Measurements from ENCODE around the gene ELF1. TPM values are rescaled to one million over a fixed set of nuclear protein-coding genes. Genes with fewer than 3 reads are reported as not detected.
"Not testable (repeated sequence)": the region's sequence is repeated elsewhere in the genome, so short reads cannot be mapped to it uniquely, and the experiment has no call there.

The ELF1 gene
- total RNA-seq, 4 donors from 2014 or later: 61.9 to 84.5 (median 71.5) TPM

GRCh38 chr13:40895227-40896184, 123.6 kb downstream of the ELF1 start:
- Histone ChIP-seq H3K4me1 (no peaks in the 10 kb centered on the region), H3K9me3 (no peaks in the 10 kb centered on the region), H3K36me3 (no peaks in the 10 kb centered on the region), H3K27ac (no peak overlapping the region), H3K27me3 (no peaks in the 10 kb centered on the region), H3K4me3 (no peak overlapping the region)
- no peak for DNase-seq
- intact Hi-C loops (cut with DNase I): no loop called here
- TF ChIP-seq POLR2A (IDR thresholded peaks at IDR 0.05): no peak
- TF ChIP-seq, protein P1, sequence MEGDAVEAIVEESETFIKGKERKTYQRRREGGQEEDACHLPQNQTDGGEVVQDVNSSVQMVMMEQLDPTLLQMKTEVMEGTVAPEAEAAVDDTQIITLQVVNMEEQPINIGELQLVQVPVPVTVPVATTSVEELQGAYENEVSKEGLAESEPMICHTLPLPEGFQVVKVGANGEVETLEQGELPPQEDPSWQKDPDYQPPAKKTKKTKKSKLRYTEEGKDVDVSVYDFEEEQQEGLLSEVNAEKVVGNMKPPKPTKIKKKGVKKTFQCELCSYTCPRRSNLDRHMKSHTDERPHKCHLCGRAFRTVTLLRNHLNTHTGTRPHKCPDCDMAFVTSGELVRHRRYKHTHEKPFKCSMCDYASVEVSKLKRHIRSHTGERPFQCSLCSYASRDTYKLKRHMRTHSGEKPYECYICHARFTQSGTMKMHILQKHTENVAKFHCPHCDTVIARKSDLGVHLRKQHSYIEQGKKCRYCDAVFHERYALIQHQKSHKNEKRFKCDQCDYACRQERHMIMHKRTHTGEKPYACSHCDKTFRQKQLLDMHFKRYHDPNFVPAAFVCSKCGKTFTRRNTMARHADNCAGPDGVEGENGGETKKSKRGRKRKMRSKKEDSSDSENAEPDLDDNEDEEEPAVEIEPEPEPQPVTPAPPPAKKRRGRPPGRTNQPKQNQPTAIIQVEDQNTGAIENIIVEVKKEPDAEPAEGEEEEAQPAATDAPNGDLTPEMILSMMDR (IDR thresholded peaks at IDR 0.05): no peak
- 82 to 84% methylated on average over 5 of the region's 5 CpGs for WGBS, 2 donors

DNA sequence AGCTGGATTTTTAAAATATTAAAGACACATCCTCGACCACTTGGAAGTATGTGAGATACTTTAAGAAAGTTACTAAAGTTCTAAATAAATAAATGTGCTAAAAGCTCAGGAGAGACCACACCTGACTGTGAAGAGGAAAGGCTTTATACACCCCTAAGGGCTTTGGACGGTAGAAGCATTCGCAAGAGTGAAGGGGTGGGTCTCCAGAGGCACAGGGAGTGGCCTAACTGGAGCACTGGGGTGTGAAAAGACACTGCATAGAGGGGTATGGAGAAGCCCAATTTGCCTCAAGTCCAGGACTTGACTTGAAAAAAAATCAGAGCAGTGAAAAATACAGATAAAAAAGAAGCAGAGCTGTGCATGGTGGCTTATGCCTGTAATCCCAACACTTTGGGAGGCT, 125.5 kb downstream of the ELF1 start:
- DNase-seq; H3K9me3 ChIP-seq; H3K27ac ChIP-seq; H3K4me1 ChIP-seq; H3K4me3 ChIP-seq; H3K36me3 ChIP-seq; H3K27me3 ChIP-seq; intact Hi-C loops (cut with DNase I): not testable (repeated sequence)
- 85 to 89% methylated on average over 3 of the region's 3 CpGs for WGBS, 2 donors

DNA sequence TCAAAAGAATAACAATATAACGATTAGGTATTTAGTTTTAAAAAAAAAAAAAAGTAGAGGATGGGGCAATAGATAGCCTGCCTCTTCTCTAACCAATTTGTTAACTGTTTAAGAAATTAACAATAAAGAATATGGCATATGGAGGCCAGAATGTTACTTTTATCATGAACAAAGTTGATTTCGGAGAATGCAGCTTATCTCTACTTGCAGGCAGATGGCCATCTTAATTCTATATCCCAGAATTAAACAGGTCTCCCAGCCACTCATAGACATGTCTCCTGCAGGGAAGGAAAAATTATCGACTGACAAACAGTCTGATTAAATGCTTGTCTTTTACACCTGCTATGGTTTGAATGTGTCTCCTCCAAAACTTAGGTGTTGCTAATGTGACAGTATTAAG, 133.1 kb downstream of the ELF1 start:
- no peak for TF ChIP-seq POLR2A (IDR thresholded peaks at IDR 0.05)
- TF ChIP-seq, protein P1 (IDR thresholded peaks at IDR 0.05): no peak
- 84 to 93% methylated on average over 3 of the region's 3 CpGs for WGBS, 2 donors
- Histone ChIP-seq H3K27ac (no peak overlapping the region), H3K36me3 (peaks cover 0 to 20% (median 0%) of the 10 kb centered on the region in 3 donors), H3K27me3 (no peaks in the 10 kb centered on the region), H3K4me3 (no peak overlapping the region), H3K4me1 (no peaks in the 10 kb centered on the region), H3K9me3 (no peaks in the 10 kb centered on the region)
- no peak for DNase-seq
- intact Hi-C loops (cut with DNase I): no loop called here

GRCh38 chr13:40884175-40884574, 134.9 kb downstream of the ELF1 start:
- WGBS, 2 donors: no CpG with 5 or more reads among the region's 1 CpG
- H3K36me3 ChIP-seq: peaks cover 0 to 32% (median 0%) of the 10 kb centered on the region in 3 donors
- H3K4me1 ChIP-seq; H3K27ac ChIP-seq; intact Hi-C loops (cut with DNase I); H3K27me3 ChIP-seq; DNase-seq; H3K4me3 ChIP-seq; H3K9me3 ChIP-seq: not testable (repeated sequence)

Other genes with a start within 250 kb of the ELF1 start
- gene MRPS31, start 248.1 kb downstream of the ELF1 start, total RNA-seq: 10 to 100 TPM in 3 of 4 donors, 1 to 10 TPM in 1; 8.8 to 24.2 (median 18.0) TPM
- 10 to 100 TPM in 2 of 4 donors, 1 to 10 TPM in 2; 6.4 to 12.1 (median 9.8) TPM for gene SLC25A15, start 229.7 kb downstream of the ELF1 start, total RNA-seq
- 10 to 100 TPM in 1 of 4 donors, 1 to 10 TPM in 3; 6.1 to 12.6 (median 7.1) TPM for gene WBP4, start 42.2 kb upstream of the ELF1 start, total RNA-seq
- gene KBTBD6, start 113.5 kb upstream of the ELF1 start, total RNA-seq: 1 to 10 TPM; 1.1 to 5.3 (median 4.1) TPM
- 1 to 10 TPM; 2.6 to 5.9 (median 4.1) TPM for gene KBTBD7, start 175.3 kb upstream of the ELF1 start, total RNA-seq
- gene MTRF1, start 244.3 kb upstream of the ELF1 start, total RNA-seq: 10 to 100 TPM; 11.3 to 14.0 (median 12.2) TPM

All from esophagus squamous epithelium (tissue), 5 donors.